IMR-90 (cell line): ENCODE data around the gene CXCL11. TPM values are rescaled to one million over a fixed set of nuclear protein-coding genes. Genes with fewer than 3 reads are reported as not detected.

ENCODE experiments used
- ATAC-seq: fragments of 200-7000 bp; cut with Tn5 transposase; 2 replicates; pipeline ENCODE4 v1.9.1; 2020; ENCODE audit warnings: low read depth, mild to moderate bottlenecking, moderate library complexity
- BruUV-seq: library from RNA; stranded (reverse); fragments of 400-500 nt; replicated peaks from 2 replicates; lab custom pipeline; 2021; lab: Mats Ljungman, UMichigan
- CTCF ChIA-PET: fragments of 300-600 bp; formaldehyde crosslinking; extraction: SDS; loops from one replicate; lab custom pipeline; 2021; ENCODE audit warnings: antibody characterized with exemption; lab: Yijun Ruan, JAX
- POLR2A ChIA-PET: fragments of 300-600 bp; sonication (Branson Sonifier 250); formaldehyde crosslinking; loops from one replicate; lab custom pipeline; 2022; ENCODE audit warnings: antibody characterized with exemption; ENCODE audit not compliant: unreplicated experiment; lab: Charles Lee
- DNase-seq: peaks from one replicate; pipeline ENCODE4 v3.0.0; 2013
- H2AFZ ChIP-seq: replicated peaks from 2 replicates; pipeline ENCODE3; 2013; ENCODE audit warnings: low read length, mild to moderate bottlenecking; ENCODE audit not compliant: poor library complexity
- H2AK5ac ChIP-seq: 2 replicates; pipeline ENCODE4 v1.6.1; 2013; ENCODE audit warnings: low read depth, low read length, inconsistent platforms
- H2AK9ac ChIP-seq: replicated peaks from 2 replicates; pipeline ENCODE3; 2013; ENCODE audit warnings: mild to moderate bottlenecking, low read depth, low read length, moderate library complexity; ENCODE audit not compliant: poor library complexity
- H2BK120ac ChIP-seq: 2 replicates; pipeline ENCODE4 v1.6.1; 2013; ENCODE audit warnings: low read depth, low read length, inconsistent platforms
- H2BK15ac ChIP-seq: 3 replicates; pipeline ENCODE4 v1.6.1; 2013; ENCODE audit warnings: low read depth, low read length, inconsistent platforms
- H2BK20ac ChIP-seq: 2 replicates; pipeline ENCODE4 v1.6.1; 2013; ENCODE audit warnings: low read depth, mild to moderate bottlenecking, inconsistent platforms, low read length, moderate library complexity
- H2BK5ac ChIP-seq: 2 replicates; pipeline ENCODE4 v1.6.1; 2013; ENCODE audit warnings: mild to moderate bottlenecking, low read depth, low read length, inconsistent platforms; ENCODE audit not compliant: poor library complexity, severe bottlenecking
- H3K14ac ChIP-seq: replicated peaks from 2 replicates; pipeline ENCODE4 v1.6.1; 2013; ENCODE audit warnings: low read depth, low read length, inconsistent platforms
- H3K18ac ChIP-seq: 2 replicates; pipeline ENCODE4 v1.6.1; 2013; ENCODE audit warnings: low read depth, low read length, control low read depth
- H3K23ac ChIP-seq: 2 replicates; pipeline ENCODE4 v1.6.1; 2013; ENCODE audit warnings: low read depth, low read length, inconsistent platforms
- H3K27ac ChIP-seq: 2 replicates; pipeline ENCODE4 v1.5.1; 2013; ENCODE audit warnings: mild to moderate bottlenecking, control low read depth, low read length; ENCODE audit not compliant: insufficient read depth
- H3K27me3 ChIP-seq: 2 replicates; pipeline ENCODE4 v1.6.1; 2013; ENCODE audit warnings: low read length; ENCODE audit not compliant: control insufficient read depth, insufficient read depth
- H3K36me3 ChIP-seq: 2 replicates; pipeline ENCODE4 v1.6.1; 2013; ENCODE audit warnings: low read length, mixed read lengths; ENCODE audit not compliant: control insufficient read depth, insufficient read depth
- H3K4ac ChIP-seq: 2 replicates; pipeline ENCODE4 v1.6.1; 2013; ENCODE audit warnings: low read depth, low read length, inconsistent platforms
- H3K4me1 ChIP-seq: 2 replicates; pipeline ENCODE4 v1.6.1; 2013; ENCODE audit warnings: low read length, mixed read lengths; ENCODE audit not compliant: control insufficient read depth, insufficient read depth
- H3K4me2 ChIP-seq: 2 replicates; pipeline ENCODE4 v1.6.1; 2013; ENCODE audit warnings: low read depth, mild to moderate bottlenecking, control low read depth, low read length, moderate library complexity
- H3K4me3 ChIP-seq: 2 replicates; pipeline ENCODE4 v1.5.1; 2013; ENCODE audit warnings: low read depth, mild to moderate bottlenecking, control low read depth, low read length, moderate library complexity; ENCODE audit not compliant: insufficient read depth
- H3K56ac ChIP-seq: 2 replicates; pipeline ENCODE4 v1.6.1; 2013; ENCODE audit warnings: low read length, inconsistent platforms; ENCODE audit not compliant: insufficient read depth; ENCODE audit errors: extremely low read depth
- H3K79me1 ChIP-seq, 2 experiments: 2 replicates each; pipeline ENCODE4 v1.6.1; 2013; ENCODE audit warnings: low read length in 2 of 2, inconsistent platforms in 1 of 2, low read depth in 1 of 2
- H3K9ac ChIP-seq: 2 replicates; pipeline ENCODE4 v1.6.1; 2013; ENCODE audit warnings: low read depth, low read length, control low read depth
- H3K9me1 ChIP-seq: 2 replicates; pipeline ENCODE4 v1.6.1; 2013; ENCODE audit warnings: low read length, inconsistent platforms; ENCODE audit not compliant: insufficient read depth
- H3K9me3 ChIP-seq: 2 replicates; pipeline ENCODE4 v1.6.1; 2013; ENCODE audit warnings: low read length; ENCODE audit not compliant: control insufficient read depth, insufficient read depth
- H4K20me1 ChIP-seq: 2 replicates; pipeline ENCODE4 v1.6.1; 2013; ENCODE audit warnings: low read length, inconsistent platforms; ENCODE audit not compliant: insufficient read depth
- H4K5ac ChIP-seq: 2 replicates; pipeline ENCODE4 v1.6.1; 2013; ENCODE audit warnings: mild to moderate bottlenecking, low read depth, low read length, control low read depth
- H4K8ac ChIP-seq, 2 experiments: 2 replicates each; pipeline ENCODE4 v1.6.1; 2013; ENCODE audit warnings: low read depth in 2 of 2, low read length in 2 of 2, control low read depth in 1 of 2, inconsistent platforms in 1 of 2
- H4K91ac ChIP-seq: 2 replicates; pipeline ENCODE4 v1.6.1; 2013; ENCODE audit warnings: low read depth, low read length, inconsistent platforms; ENCODE audit not compliant: insufficient read depth
- BHLHE40 ChIP-seq: fragments of 150-350 bp; IDR thresholded peaks from 2 replicates; pipeline ENCODE4 v1.6.1; 2016; ENCODE audit warnings: mild to moderate bottlenecking, low read depth, low read length
- CEBPB ChIP-seq: IDR thresholded peaks from 2 replicates; pipeline ENCODE4 v1.6.1; 2012; ENCODE audit warnings: low read depth, low read length, improper control_type of control experiment
- CHD1 ChIP-seq: IDR thresholded peaks from 2 replicates; pipeline ENCODE4 v1.6.1; 2012; ENCODE audit warnings: low read depth, low read length, improper control_type of control experiment
- CTCF ChIP-seq: conservative IDR thresholded peaks from 2 replicates; pipeline ENCODE4 v1.5.1; 2012; ENCODE audit warnings: mild to moderate bottlenecking, low read depth, low read length, improper control_type of control experiment
- ELK1 ChIP-seq: fragments of 150-350 bp; IDR thresholded peaks from 2 replicates; pipeline ENCODE4 v1.6.1; 2016; ENCODE audit warnings: low read depth, mild to moderate bottlenecking, low read length, moderate library complexity, borderline replicate concordance
- FOS ChIP-seq: fragments of 150-350 bp; IDR thresholded peaks from 2 replicates; pipeline ENCODE4 v1.6.1; 2016; ENCODE audit warnings: low read depth, low read length
- MAFK ChIP-seq: IDR thresholded peaks from 2 replicates; pipeline ENCODE4 v1.6.1; 2012; ENCODE audit warnings: low read depth, low read length, improper control_type of control experiment
- MAZ ChIP-seq: IDR thresholded peaks from 2 replicates; pipeline ENCODE4 v1.6.1; 2012; ENCODE audit warnings: low read depth, mild to moderate bottlenecking, low read length, improper control_type of control experiment, moderate library complexity, borderline replicate concordance
- MXI1 ChIP-seq: IDR thresholded peaks from 2 replicates; pipeline ENCODE4 v1.6.1; 2012; ENCODE audit warnings: low read depth, mild to moderate bottlenecking, low read length, moderate library complexity, borderline replicate concordance
- NFE2L2 ChIP-seq: fragments of 150-350 bp; IDR thresholded peaks from 2 replicates; pipeline ENCODE4 v1.6.1; 2016; ENCODE audit warnings: low read depth, mild to moderate bottlenecking, low read length
- POLR2A ChIP-seq: IDR thresholded peaks from 2 replicates; pipeline ENCODE4 v1.6.1; 2012; ENCODE audit warnings: mild to moderate bottlenecking, low read depth, low read length
- RAD21 ChIP-seq: IDR thresholded peaks from 2 replicates; pipeline ENCODE4 v1.6.1; 2012; ENCODE audit warnings: low read length, improper control_type of control experiment
- RCOR1 ChIP-seq: IDR thresholded peaks from 2 replicates; pipeline ENCODE4 v1.6.1; 2012; ENCODE audit warnings: mild to moderate bottlenecking, low read length, improper control_type of control experiment; ENCODE audit not compliant: insufficient replicate concordance
- RFX5 ChIP-seq: IDR thresholded peaks from 2 replicates; pipeline ENCODE4 v1.8.0; 2012; ENCODE audit warnings: low read depth, mild to moderate bottlenecking, low read length, moderate library complexity
- SMC3 ChIP-seq: fragments of 150-350 bp; IDR thresholded peaks from 2 replicates; pipeline ENCODE4 v1.6.1; 2016; ENCODE audit warnings: low read depth, mild to moderate bottlenecking, antibody characterized with exemption, low read length, moderate library complexity
- WGBS, 2 experiments: methylation state at CpG; one replicate each; pipeline versions ENCODE4 v1.1.5 to v1.1.7; 2013; ENCODE audit warnings: missing lambda C conversion rate in 2 of 2; ENCODE audit not compliant: insufficient read length in 1 of 2; ENCODE audit errors: extremely low coverage in 2 of 2; 5-methylcytosine and 5-hydroxymethylcytosine counted together
- dilution Hi-C: fragments of 300-500 bp; cut with HindIII; formaldehyde crosslinking; loops from one replicate; pipeline ENCODE4 v1.14.3; 2018; ENCODE audit warnings: low sequenced_read_pairs; ENCODE audit not compliant: unreplicated experiment
- in situ Hi-C: fragments of 300-500 bp; cut with MboI; formaldehyde crosslinking; loops from 3 replicates; pipeline ENCODE4 v1.14.3; 2019; ENCODE audit warnings: low sequenced_read_pairs, inconsistent platforms, mixed read lengths
- intact Hi-C: fragments of 100-400 bp; cut with micrococcal nuclease; formaldehyde crosslinking; loops from 2 replicates; pipeline ENCODE4 v1.10.0; 2022
- polyA plus RNA-seq, 3 experiments: library from polyadenylated mRNA; depleted of rRNA; stranded (reverse); fragments of >200 nt; gene quantifications; 2 replicates each; pipeline ENCODE4 v1.2.3, GENCODE V29; 2012; ENCODE audit warnings: low replicate concordance in 1 of 3
- total RNA-seq: library from RNA; depleted of rRNA; stranded (reverse); fragments of >200 nt; gene quantifications from 2 replicates; pipeline ENCODE4 v1.2.3, GENCODE V29; 2012
- TF ChIP-seq, protein P1 (sequence below): fragments of 150-350 bp; IDR thresholded peaks from 2 replicates; pipeline ENCODE4 v1.6.1; 2017; ENCODE audit warnings: mild to moderate bottlenecking, antibody characterized with exemption, low read length, low read depth

The CXCL11 gene
- total and polyA plus RNA-seq, 2 of the 4 experiments (the other 2 are of a cell fraction), result under 0.01 TPM; not detected in 1

DNA sequence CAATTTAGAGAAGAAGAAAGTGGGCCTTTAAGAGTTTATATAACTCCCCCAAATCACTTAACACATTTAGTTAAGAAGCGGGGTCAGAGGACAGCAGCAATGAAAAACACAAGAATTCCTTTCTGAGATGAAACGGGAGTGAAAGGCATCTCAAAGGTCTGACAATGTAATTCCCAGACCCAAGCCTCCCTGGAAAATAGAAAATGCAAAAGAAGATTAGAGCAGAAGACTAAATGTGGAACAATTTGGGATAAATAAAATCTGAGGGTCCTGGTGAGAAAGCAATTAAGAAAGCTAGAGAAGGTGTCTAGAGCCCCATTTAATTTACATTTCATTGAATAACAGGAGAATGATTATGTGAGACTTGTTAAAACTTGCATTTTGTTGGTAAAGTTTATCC lies 19.6 kb upstream of the CXCL11 start:
- ATAC-seq, result no peak

More for the DNA sequence above, 19.6 kb upstream of the CXCL11 start:
- Histone ChIP-seq H3K4me2 (no peak overlapping the region), H3K9me3 (no peaks in the 10 kb centered on the region), H3K23ac (no peak overlapping the region), H3K56ac (no peak overlapping the region), H2BK15ac (no peak overlapping the region), H2BK20ac (no peak overlapping the region), H2BK120ac (no peak overlapping the region), H3K79me1 (no peaks in the 10 kb centered on the region), H2AK5ac (no peak overlapping the region), H3K27me3 (peaks cover 13% of the 10 kb centered on the region), H3K36me3 (no peaks in the 10 kb centered on the region), H3K9ac (no peak overlapping the region), H2BK5ac (no peak overlapping the region), H3K14ac (no peak overlapping the region), H4K5ac (no peak overlapping the region), H4K91ac (no peak overlapping the region), H4K8ac (no peak overlapping the region), H3K4ac (no peak overlapping the region), H3K4me3 (no peak overlapping the region), H3K4me1 (no peaks in the 10 kb centered on the region), H3K18ac (no peak overlapping the region), H2AFZ (no peak overlapping the region), H4K20me1 (no peaks in the 10 kb centered on the region), H2AK9ac (no peak overlapping the region), H3K9me1 (no peaks in the 10 kb centered on the region), H3K27ac (no peak overlapping the region)
- dilution Hi-C loops, result no loop called here
- POLR2A ChIA-PET, result no interaction called here
- no TSS peak for BruUV-seq
- no CpG with 5 or more reads among the region's 2 CpGs for WGBS, 2 experiments
- no peak for DNase-seq
- intact Hi-C loops, result no loop called here
- CTCF ChIA-PET, result no interaction called here
- TF ChIP-seq ELK1 (no peak), MXI1 (no peak), POLR2A (no peak), RFX5 (no peak), BHLHE40 (no peak), SMC3 (no peak), RAD21 (no peak), NFE2L2 (no peak), RCOR1 (no peak), CHD1 (no peak), FOS (no peak), CEBPB (no peak), CTCF (no peak), MAZ (no peak), MAFK (no peak)
- TF ChIP-seq, protein P1, sequence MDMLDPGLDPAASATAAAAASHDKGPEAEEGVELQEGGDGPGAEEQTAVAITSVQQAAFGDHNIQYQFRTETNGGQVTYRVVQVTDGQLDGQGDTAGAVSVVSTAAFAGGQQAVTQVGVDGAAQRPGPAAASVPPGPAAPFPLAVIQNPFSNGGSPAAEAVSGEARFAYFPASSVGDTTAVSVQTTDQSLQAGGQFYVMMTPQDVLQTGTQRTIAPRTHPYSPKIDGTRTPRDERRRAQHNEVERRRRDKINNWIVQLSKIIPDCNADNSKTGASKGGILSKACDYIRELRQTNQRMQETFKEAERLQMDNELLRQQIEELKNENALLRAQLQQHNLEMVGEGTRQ, result no peak
- in situ Hi-C loops, result no loop called here
